HUES6 (cell line): ENCODE measurements around the gene LBHD2.
A peak's percentile ranks its signal among the peaks of the same experiment; 100 is the strongest.

Experiments
- H3K27ac ChIP-seq: 2 replicates; pipeline ENCODE4 v1.7.0; 2013; ENCODE audit warnings: low read depth, mild to moderate bottlenecking, low read length, inconsistent platforms
- H3K27me3 ChIP-seq: 2 replicates; pipeline ENCODE4 v1.6.1; 2013; ENCODE audit warnings: low read length; ENCODE audit not compliant: control insufficient read depth, insufficient read depth
- H3K36me3 ChIP-seq: 2 replicates; pipeline ENCODE4 v1.6.1; 2013; ENCODE audit warnings: low read length; ENCODE audit not compliant: control insufficient read depth, insufficient read depth
- H3K4me1 ChIP-seq: 2 replicates; pipeline ENCODE4 v1.6.1; 2013; ENCODE audit warnings: low read length; ENCODE audit not compliant: control insufficient read depth, insufficient read depth
- H3K4me3 ChIP-seq: 2 replicates; pipeline ENCODE4 v1.5.1; 2013; ENCODE audit warnings: low read depth, low read length
- H3K9ac ChIP-seq: one replicate; pipeline ENCODE4 v1.6.1; 2013; ENCODE audit warnings: mild to moderate bottlenecking, low read length
- H3K9me3 ChIP-seq: 2 replicates; pipeline ENCODE4 v1.6.1; 2013; ENCODE audit warnings: low read depth, low read length; ENCODE audit not compliant: control insufficient read depth, insufficient read depth

The LBHD2 gene

DNA sequence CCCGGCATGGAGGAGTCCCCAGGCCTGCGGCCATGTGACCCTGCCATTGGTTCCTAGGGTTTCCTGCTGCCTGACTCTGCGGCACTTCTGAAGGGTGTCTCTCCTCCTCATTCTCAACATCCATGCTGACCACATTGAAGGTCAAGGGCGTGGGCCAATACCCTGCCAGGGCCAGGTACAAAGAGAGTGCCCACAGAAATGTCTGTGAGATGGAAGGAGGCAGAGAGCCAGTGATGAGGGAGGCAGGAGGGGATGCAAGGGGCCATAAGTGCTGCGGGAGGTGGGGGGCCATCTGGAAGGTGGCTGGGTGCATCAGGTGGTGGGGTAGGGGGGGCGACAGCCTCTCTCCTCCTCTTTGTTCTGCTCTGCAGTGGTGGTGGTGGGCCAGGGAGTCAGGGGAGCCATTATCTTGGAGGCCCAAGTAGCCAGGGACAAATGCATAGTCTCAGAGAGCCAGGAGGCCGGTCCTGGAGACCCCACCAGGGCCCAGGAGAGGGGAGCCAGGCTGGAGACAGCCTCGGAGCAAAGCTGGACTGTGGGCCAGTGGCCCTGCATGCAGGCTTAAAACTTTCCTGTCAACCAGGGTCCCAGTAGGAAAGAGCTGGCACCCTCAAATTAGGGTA lies 13.6 kb upstream of the LBHD2 start:
- Histone ChIP-seq H3K4me3 (no peak overlapping the region), H3K27ac (no peak overlapping the region), H3K9me3 (no peaks in the 10 kb centered on the region), H3K9ac (no peak overlapping the region), H3K36me3 (no peaks in the 10 kb centered on the region), H3K27me3 (peaks cover 7% of the 10 kb centered on the region; the same call in 1 of the 2 replicates), H3K4me1 (peaks cover 8% of the 10 kb centered on the region; the same call in 1 of the 2 replicates)

DNA sequence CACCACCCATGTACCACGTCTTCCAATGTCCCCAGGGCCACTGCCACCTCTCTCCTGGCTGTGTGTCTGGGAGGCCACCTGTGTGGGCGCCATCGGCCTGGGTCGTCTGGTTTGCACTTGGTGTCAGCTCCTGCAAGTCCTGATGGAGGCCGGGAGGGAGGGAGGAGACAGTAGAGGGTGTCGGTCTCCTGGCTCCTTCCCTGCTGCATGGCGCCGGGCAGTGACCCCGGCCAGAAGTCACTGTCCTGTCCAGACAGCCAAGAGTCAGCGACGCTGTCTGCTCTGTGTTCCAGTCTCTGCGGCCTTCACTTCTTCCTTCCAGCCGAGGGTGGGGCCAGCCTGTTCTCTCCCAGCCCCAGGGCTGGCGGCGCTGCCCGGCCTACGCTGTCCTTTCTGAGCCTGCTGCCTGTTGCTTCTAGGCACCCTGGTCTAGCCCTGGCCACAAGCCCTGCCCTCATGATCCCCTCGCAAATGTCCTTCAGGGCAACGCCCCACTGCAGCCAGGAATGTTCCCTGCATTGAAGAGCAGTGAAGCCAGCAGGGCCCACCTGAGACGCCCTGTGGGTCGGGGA lies 13.0 kb upstream of the LBHD2 start:
- Histone ChIP-seq H3K9me3 (no peaks in the 10 kb centered on the region), H3K27me3 (peaks cover 7% of the 10 kb centered on the region; the same call in 1 of the 2 replicates), H3K36me3 (no peaks in the 10 kb centered on the region), H3K4me1 (peaks cover 8% of the 10 kb centered on the region; the same call in 1 of the 2 replicates), H3K9ac (no peak overlapping the region), H3K27ac (no peak overlapping the region), H3K4me3 (no peak overlapping the region)

DNA sequence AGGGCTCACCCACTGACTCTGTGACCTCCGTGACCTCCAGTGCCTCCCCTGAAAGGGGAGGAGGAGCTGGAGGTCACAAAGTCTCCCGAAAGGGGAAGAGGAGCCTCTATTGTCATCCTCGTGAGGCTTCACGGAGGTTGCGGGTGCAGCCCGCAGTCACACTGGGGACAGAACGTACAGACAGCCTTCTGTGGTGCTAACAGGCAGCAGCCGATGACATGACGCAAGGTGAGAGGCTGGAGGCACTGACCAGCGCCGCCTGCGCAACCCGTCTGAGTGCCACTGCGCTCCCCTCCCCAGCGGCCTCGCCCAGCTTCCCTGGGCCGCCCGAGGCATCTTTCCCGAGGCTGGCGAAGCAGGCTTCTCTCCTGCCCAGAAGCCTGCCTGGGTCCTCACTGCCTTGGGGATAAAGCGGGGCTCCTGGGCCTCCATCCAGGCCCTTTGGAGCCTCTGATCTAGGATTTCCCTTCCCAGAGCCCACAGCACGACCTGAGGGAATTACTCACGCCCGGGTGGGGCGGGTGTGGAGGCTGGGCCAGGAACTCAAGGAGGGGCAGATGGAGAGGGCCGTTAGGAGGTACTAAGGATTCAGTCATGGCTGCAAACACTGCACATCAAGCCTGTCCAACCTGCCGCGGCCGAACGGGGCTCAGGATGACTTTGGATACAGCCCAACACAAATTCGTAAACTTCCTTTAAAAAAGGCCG lies 12.3 kb upstream of the LBHD2 start:
- H3K9ac ChIP-seq, result no peak overlapping the region
- no peak overlapping the region for H3K4me3 ChIP-seq
- peaks cover 7% of the 10 kb centered on the region; the same call in 1 of the 2 replicates for H3K27me3 ChIP-seq
- no peaks in the 10 kb centered on the region for H3K36me3 ChIP-seq
- no peaks in the 10 kb centered on the region for H3K9me3 ChIP-seq
- peaks cover 8% of the 10 kb centered on the region; the same call in 1 of the 2 replicates for H3K4me1 ChIP-seq
- H3K27ac ChIP-seq, result no peak overlapping the region

DNA sequence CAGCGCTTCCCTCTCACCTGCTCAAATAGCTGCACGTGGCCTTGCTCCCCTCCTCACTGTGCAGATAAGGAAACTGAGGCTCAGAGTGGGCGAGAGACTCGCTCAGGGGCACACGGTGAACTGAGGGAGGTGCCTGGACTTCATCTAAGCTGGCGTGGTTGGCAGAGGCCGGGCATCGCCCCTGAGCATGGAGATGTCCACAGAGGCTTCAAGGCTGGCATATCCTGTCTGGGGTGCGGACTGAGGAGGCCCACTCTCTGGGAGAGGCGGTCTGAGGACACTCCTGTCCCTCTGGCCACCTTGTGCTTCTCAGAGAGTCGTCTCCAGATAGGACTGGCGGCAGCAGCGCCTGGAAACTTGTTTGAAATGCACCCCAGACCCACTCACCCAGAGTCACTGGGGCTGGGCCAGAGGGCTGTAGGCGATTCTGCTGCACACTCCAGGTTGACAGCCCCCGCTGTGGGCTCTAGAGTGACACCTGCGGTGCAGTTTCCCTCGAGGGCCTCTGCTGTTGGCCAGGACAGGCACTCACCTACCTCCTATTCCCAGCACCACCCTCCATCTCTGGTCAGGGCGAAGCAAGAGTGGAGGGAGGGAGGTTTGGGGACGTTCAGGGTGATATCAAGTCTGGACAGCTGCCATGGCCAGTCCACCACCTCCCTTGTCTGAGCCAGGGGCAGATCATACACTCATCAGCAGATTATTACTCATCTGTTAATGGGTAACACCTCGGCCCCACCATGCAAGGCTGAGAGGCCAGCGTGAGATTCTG lies 11.2 kb upstream of the LBHD2 start:
- no peak overlapping the region for H3K9ac ChIP-seq
- no peaks in the 10 kb centered on the region for H3K9me3 ChIP-seq
- H3K27ac ChIP-seq, result no peak overlapping the region
- peaks cover 8% of the 10 kb centered on the region; the same call in 1 of the 2 replicates for H3K4me1 ChIP-seq
- H3K36me3 ChIP-seq, result no peaks in the 10 kb centered on the region
- H3K27me3 ChIP-seq, result peaks cover 7% of the 10 kb centered on the region; the same call in 1 of the 2 replicates
- H3K4me3 ChIP-seq, result no peak overlapping the region

DNA sequence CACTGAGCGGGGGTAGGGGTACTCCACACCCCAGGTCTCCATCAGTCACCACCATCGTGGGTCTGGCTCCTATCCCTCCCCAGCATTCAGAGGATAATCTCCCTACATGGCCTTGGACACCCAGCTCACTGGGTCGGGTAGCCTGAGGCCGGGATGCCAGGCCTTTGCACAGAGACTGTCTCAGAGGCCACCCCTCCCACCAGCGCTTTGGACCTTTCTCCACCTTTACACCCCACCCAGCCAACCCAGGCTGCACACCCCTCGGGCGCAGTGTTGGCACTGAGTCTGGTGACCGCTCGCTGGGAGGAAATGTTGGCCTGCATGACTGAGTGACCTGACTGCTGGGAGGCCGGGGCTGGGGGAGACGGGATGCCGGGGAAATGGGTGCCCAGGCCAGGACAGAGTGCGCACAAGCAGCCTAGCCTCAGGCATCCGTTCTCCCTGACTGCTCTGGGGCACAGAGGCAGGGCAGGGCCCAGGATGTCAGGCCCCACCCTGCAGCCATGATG lies 10.6 kb upstream of the LBHD2 start:
- peaks cover 7% of the 10 kb centered on the region; the same call in 1 of the 2 replicates for H3K27me3 ChIP-seq
- no peak overlapping the region for H3K27ac ChIP-seq
- peaks cover 8% of the 10 kb centered on the region; the same call in 1 of the 2 replicates for H3K4me1 ChIP-seq
- no peaks in the 10 kb centered on the region for H3K36me3 ChIP-seq
- no peak overlapping the region for H3K4me3 ChIP-seq
- H3K9me3 ChIP-seq, result no peaks in the 10 kb centered on the region
- no peak overlapping the region for H3K9ac ChIP-seq

DNA sequence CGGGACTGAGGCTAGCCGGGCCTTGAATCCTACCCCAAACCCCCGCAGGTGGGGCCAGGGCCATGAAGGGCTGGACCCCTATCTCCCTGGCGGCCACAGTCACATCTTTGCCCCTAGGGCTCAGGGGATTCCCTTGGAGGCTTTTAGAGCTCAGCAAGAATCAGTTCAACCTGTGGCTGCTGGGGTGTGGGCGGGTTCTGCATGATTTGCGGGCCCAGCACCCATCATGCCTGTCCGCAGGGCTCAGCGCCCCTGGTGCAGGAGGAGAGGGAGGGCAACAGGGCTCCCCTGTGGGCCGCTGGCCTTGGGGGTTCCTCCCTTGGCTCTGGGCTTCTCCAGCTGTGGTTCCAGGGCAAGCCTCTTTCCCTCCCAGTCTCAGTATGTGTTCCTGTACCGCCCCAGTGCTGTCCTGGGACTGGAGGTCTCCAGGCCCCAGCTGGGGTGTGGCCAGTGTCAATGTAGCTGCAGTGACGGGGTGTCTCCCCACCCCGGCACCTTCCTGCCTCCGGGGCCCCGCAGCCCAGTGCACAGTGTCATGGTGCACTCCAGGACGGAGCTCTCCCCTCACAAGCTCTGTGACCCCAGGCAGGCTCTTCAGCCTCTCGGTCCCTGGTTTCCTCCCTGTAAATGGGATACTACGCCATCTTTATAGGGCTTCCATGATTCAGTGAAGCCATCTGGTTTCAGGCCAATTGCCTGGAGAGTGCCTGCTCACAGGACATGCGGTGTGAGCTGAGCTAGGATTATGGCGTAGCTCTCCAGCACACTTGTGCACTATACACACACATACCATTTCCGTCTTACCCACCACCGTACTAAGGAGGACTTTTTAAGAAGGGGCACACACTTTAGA lies 9.9 kb upstream of the LBHD2 start:
- no peak overlapping the region for H3K27ac ChIP-seq

DNA sequence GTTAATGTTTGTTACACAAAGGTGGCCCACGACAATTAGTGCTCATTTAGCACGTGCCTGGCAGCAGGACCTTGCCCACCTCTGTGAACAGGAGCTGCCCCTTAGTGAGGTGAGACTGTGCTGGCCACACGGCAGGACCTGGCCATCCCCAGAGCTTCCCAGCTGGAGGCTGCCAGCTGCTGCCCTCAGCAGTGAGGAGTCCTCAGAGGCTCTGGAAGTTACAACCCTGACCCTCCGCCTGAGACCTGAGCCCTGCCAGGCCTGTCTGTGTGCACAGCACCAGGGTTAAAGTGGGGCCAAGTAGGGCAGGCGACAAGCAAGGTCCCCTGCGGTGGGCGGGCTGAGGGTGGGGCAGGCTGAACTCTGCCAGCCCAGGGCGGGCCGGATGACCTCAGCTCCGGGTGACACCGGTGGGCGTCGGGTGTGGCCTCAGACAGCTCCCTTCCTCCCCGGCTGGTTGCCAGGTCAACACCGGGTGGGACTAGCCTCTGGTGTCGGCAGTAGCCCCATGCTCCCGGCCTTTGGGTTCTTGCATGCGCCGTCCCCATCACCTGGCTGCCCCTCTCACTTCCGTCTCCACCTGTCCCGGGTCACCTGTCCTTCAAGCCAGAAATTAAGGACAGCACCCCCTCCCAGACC lies 9.2 kb upstream of the LBHD2 start:
- Histone ChIP-seq H3K4me3 (peak overlapping the region; percentile 76), H3K4me1 (peaks cover 8% of the 10 kb centered on the region; the same call in 1 of the 2 replicates), H3K9ac (peak overlapping the region; percentile 31), H3K36me3 (no peaks in the 10 kb centered on the region), H3K9me3 (no peaks in the 10 kb centered on the region), H3K27ac (no peak overlapping the region), H3K27me3 (peaks cover 12% of the 10 kb centered on the region)

More for the DNA sequence above, 9.9 kb upstream of the LBHD2 start:
- Histone ChIP-seq H3K9ac (no peak overlapping the region), H3K4me3 (no peak overlapping the region), H3K27me3 (peaks cover 10% of the 10 kb centered on the region), H3K9me3 (no peaks in the 10 kb centered on the region), H3K4me1 (peaks cover 8% of the 10 kb centered on the region; the same call in 1 of the 2 replicates), H3K36me3 (no peaks in the 10 kb centered on the region)

DNA sequence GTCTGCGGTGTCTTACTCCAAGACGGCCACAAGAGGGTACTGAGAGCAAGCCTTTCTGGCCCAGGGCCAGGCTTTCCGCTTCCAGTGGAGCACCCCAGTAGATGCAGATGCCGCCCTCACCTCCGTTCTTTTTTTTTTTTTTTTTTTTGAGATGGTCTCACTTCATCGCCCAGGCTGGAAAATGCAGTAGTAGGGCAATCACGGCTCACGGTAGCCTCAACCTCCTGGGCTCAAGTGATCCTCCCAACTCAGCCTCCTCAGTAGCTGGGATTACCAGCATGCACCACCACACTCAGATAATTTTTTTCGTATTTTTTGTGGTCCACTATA lies 5.6 kb upstream of the LBHD2 start:
- peaks cover 8% of the 10 kb centered on the region; the same call in 1 of the 2 replicates for H3K4me1 ChIP-seq
- no peak overlapping the region for H3K9ac ChIP-seq
- H3K27ac ChIP-seq, result no peak overlapping the region
- H3K9me3 ChIP-seq, result no peaks in the 10 kb centered on the region
- H3K27me3 ChIP-seq, result peaks cover 42% of the 10 kb centered on the region
- H3K4me3 ChIP-seq, result no peak overlapping the region
- no peaks in the 10 kb centered on the region for H3K36me3 ChIP-seq

DNA sequence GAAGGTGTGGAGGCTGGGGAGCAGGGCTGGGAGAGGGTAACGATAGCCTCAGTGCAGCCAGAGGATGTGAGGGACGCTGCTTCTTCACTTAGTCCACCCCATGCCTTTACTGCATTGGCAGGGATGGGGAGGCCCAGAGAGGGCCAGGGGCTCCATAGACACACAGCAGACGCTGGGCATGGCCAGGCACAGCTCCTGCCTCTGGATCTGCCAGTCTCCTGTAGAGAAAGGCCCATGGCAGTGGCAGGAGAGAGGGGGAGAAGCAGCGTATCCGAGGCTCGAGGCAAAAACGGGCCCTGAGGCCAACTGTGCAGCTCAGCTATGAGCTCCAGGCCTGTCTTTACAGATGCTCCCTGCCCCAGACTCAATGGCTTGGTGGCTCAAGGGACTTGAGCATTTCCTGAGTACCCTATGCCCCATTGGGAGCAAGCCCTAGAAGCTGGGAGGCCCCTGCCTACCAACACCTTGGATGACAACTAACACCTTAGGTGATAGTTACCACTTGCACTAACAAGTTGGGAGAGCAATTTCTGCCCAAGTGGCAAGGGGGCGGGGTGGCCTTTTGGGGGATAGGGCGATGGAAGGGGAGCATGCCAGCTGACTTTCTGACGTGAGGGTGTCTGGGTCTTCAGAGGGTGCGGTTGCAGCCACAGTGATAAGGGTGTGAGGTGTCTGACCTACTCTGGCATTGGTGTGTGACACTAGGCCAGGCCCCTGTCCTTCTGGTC lies 5.0 kb upstream of the LBHD2 start:
- Histone ChIP-seq H3K4me1 (peaks cover 8% of the 10 kb centered on the region; the same call in 1 of the 2 replicates), H3K27ac (no peak overlapping the region), H3K36me3 (no peaks in the 10 kb centered on the region), H3K9ac (no peak overlapping the region), H3K9me3 (no peaks in the 10 kb centered on the region), H3K4me3 (no peak overlapping the region), H3K27me3 (peaks cover 48% of the 10 kb centered on the region)
